Measurements from ENCODE around the gene C10orf88. TPM values are rescaled to one million over a fixed set of nuclear protein-coding genes. Genes with fewer than 3 reads are reported as not detected.

C10orf88 gene, protein sequence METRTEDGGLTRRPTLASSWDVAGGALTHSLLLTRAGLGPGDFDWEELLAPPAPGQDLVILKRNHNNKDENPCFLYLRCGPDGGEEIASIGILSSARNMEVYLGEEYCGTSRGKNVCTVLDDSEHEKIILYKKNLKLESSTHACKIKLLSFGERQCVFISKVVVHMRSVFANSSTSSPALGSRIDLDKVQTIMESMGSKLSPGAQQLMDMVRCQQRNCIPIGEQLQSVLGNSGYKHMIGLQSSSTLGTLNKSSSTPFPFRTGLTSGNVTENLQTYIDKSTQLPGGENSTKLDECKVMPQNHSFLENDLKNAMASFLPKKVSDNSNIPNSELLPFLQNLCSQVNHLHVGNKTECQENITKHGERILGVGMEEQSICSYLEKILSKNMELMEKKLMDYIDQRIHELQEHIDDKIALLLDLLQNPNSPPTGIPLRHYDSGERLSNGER
- total RNA-seq, result 1 to 10 TPM; 6.3 to 9.8 (median 9.6) TPM

DNA sequence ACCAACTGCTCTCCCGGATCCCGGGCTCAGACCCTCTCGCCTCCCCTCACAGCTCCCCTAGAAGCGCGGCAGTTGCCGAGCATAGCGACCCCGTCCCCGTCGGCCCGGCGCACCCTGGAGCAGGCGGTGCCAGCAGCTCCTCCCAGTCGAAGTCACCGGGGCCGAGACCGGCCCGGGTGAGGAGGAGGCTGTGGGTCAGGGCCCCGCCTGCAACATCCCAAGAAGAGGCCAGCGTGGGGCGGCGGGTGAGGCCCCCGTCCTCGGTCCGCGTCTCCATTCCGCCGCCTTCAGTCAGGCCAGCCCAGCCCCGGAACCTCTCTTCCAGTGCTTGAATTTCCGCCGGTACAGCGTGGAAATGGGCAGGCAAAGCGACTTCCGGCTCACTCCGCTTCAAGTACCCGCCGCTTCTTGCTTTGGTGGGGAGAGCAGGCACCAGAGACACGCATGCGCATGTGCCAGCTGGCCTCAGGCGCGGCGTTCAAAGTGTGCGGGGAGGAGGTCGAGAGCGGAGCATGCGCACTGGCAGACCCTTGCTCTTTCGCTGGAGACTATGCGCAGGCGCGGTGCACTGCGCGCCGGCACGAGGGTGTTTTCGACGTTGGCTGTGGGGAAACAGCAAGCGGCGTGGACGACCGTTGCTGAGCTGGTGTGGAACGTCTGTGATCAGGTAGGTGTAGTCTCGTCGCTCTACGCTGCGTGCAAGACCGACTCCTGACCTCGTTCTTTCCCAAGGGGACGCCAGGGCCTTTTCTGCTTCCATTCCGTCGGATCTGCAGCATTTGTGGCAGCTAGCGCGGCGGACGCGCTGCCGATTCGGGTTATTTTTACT, at the start of gene C10orf88:
C10orf88 (minus strand) TSS at position 326 of the 829 bp plus-strand sequence; CDS start at position 277, 49 bp downstream.
- ATAC-seq (peak; percentile 99), DNase-seq (peak; percentile 95)
- Mint-ChIP-seq H3K4me3 (peak within 1 kb of the TSS; percentile 87), H3K4me1 (ENCODE audit: low read depth) (peaks cover 29% of the 10 kb centered on the region), H3K9me3 (peaks cover 4% of the 10 kb centered on the region), H3K36me3 (ENCODE audit: insufficient read depth) (peaks cover 14% of the 10 kb centered on the region), H3K27me3 (ENCODE audit: low read depth) (no peaks in the 10 kb centered on the region)

DNA sequence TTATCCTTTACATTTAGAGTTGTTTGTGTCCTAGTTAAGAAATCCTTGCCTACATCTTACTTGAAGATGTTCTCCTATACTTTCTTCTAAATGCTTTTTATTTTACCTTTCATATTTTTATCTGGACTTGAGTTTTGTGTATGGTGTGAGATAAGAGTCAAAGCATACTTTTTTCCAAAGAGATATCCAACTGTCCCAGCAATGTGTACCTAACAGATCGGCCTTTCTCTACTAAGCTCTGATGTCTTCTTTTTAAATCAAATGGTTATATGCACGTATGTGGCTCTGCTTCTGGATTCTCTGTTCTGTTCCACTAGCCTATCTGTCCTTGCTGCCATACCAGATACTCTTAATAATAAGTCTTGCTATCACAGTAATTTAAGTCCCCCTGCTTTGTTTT, 47.3 kb upstream of the C10orf88 start:
- ATAC-seq, result no peak
- peaks cover 56% of the 10 kb centered on the region for H3K4me1 Mint-ChIP-seq (ENCODE audit: low read depth)

DNA sequence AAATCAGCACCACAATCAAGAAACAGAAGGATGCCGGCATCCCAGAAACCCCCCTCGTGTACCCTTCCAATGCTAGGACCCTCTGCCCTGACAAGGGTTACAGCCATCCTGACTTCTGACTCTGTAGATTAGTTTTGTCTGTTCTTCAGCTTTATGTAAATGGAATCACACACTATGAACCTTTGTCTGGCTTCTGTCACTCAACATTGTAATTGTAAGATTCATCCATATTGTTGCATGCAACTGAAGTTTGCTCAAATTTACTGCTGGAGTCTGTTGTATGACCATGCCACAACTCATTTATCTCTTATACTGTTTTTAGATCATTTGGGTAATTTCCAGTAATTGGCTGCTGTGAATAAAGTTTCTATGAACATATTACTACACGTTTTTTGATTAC, 46.1 kb upstream of the C10orf88 start:
- H3K4me1 Mint-ChIP-seq (ENCODE audit: low read depth), result peaks cover 44% of the 10 kb centered on the region
- H3K27me3 Mint-ChIP-seq (ENCODE audit: low read depth), result no peaks in the 10 kb centered on the region
- H3K36me3 Mint-ChIP-seq (ENCODE audit: insufficient read depth), result peaks cover 20% of the 10 kb centered on the region
- no peak overlapping the region for H3K4me3 Mint-ChIP-seq
- no peaks in the 10 kb centered on the region for H3K9me3 Mint-ChIP-seq
- no peak for DNase-seq
- ATAC-seq, result peak in 1 of 2 donors; percentile 28

More for the DNA sequence above, 47.3 kb upstream of the C10orf88 start:
- Mint-ChIP-seq H3K27me3 (ENCODE audit: low read depth) (no peaks in the 10 kb centered on the region), H3K9me3 (no peaks in the 10 kb centered on the region), H3K36me3 (ENCODE audit: insufficient read depth) (peaks cover 15% of the 10 kb centered on the region), H3K4me3 (no peak overlapping the region)
- no peak for DNase-seq

DNA sequence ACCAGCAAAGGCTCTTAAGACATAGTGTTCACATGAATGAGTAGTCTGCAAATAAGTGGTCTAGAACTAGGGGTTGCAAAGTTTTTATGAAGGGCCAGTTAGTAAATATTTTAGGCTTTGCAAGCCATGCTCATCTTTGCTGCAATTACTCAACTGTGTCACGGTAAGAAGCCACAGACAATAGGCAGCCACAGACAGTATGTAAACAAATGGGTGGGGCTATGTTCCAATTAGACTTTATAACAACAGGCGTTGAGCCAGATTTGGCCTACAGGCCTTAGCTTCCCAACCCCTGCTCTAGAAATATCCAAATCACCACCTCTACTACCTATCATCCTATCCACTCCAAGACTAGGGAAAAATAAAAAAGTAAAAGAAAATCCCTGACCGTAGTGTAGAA, 45.3 kb upstream of the C10orf88 start:
- peaks cover 24% of the 10 kb centered on the region for H3K36me3 Mint-ChIP-seq (ENCODE audit: insufficient read depth)
- H3K4me3 Mint-ChIP-seq, result no peak overlapping the region

DNA sequence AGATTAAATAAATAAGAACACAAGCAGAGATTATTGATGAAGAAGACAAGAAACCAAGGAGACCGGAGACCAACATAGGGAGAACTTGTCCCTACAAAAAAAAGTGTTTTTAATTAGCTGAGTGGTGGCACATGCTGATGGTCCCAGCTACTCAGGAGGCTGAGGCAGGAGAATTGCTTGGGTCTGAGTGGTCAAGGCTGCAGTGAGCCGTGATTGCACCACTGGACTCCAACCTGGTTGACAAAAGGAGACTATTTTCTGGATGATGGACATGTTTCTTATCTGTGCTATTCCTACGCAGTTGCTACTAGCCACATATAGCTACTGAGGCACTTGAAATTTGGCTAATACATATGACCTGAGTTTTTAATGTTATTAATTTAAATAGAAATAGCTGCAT, 44.9 kb upstream of the C10orf88 start:
- Mint-ChIP-seq H3K9me3 (no peaks in the 10 kb centered on the region), H3K27me3 (ENCODE audit: low read depth) (no peaks in the 10 kb centered on the region), H3K4me1 (ENCODE audit: low read depth) (peaks cover 36% of the 10 kb centered on the region), H3K36me3 (ENCODE audit: insufficient read depth) (peaks cover 28% of the 10 kb centered on the region), H3K4me3 (no peak overlapping the region)
- DNase-seq (no peak), ATAC-seq (no peak)

More for the DNA sequence above, 45.3 kb upstream of the C10orf88 start:
- DNase-seq, result no peak
- H3K4me1 Mint-ChIP-seq (ENCODE audit: low read depth), result peaks cover 39% of the 10 kb centered on the region
- H3K27me3 Mint-ChIP-seq (ENCODE audit: low read depth), result no peaks in the 10 kb centered on the region
- no peak for ATAC-seq
- H3K9me3 Mint-ChIP-seq, result no peaks in the 10 kb centered on the region

DNA sequence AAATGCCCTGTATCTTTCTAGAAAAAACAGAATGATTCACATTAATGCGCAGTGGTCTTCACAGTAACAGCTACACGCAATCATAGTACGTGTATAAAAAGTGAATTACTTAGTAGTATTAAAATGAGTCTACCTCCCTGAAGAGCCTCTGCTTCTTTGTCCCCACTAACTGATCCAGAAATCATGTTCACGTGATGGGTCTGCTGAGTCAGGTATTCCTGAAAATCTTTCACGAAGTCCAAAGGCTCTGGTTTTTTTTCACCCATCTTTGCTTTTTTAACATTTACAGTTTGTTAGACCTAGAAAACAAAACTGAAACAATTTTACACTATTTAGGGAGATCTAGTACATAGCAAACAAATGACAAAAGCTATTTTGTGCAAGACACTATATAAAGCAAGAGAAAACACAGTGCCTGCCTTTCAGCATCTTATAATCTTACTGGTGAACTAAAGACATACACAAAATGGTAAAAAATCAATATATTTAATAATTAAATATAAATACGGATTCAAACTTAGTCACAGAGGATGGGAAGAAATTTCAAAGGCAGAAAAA, 44.4 kb upstream of the C10orf88 start:
- Mint-ChIP-seq H3K9me3 (no peaks in the 10 kb centered on the region), H3K36me3 (ENCODE audit: insufficient read depth) (peaks cover 30% of the 10 kb centered on the region), H3K27me3 (ENCODE audit: low read depth) (no peaks in the 10 kb centered on the region), H3K4me3 (no peak overlapping the region), H3K4me1 (ENCODE audit: low read depth) (peaks cover 35% of the 10 kb centered on the region)
- DNase-seq (no peak), ATAC-seq (no peak)

DNA sequence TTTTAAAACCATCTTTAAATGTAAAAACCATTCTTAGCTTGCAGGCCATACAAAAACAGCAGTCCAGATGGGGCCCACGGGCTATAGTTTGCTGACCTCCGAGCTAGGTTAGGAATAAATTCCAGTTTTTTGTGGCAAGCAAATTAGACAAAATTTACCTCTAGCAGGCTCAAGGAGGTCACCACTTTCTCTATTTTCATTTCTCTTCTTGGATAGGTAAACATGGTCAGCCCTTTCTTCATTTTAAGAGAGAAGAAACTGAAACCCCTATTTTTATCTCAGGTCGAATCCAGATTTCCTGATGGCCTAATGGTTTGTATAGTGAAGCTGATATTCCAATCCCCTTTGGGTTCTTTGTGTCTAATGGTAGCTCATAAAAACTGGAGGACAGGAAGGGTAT, 43.8 kb upstream of the C10orf88 start:
- ATAC-seq, result no peak
- DNase-seq, result no peak
- Mint-ChIP-seq H3K36me3 (ENCODE audit: insufficient read depth) (peaks cover 30% of the 10 kb centered on the region), H3K4me3 (no peak overlapping the region), H3K4me1 (ENCODE audit: low read depth) (peaks cover 35% of the 10 kb centered on the region), H3K27me3 (ENCODE audit: low read depth) (no peaks in the 10 kb centered on the region), H3K9me3 (no peaks in the 10 kb centered on the region)

DNA sequence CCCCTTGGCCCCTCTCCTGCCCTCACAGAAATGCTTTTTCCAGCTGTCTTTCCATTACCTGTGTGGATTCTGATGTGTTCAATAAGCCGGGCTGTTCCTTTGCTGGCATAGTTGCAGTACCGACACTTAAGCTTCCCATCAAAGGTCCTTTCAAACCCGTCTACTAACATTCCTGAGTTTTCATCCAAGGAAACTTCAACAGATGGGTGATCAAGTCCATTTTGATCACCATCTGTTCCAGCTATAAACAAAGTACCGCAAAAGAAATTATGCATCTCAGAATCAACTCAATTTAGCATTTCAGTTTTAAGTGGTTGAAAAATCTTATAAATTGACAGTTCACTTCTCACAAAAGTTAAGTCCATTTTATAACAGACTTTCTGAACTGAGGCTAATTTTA, 41.9 kb upstream of the C10orf88 start:
- H3K9me3 Mint-ChIP-seq, result no peaks in the 10 kb centered on the region
- H3K4me1 Mint-ChIP-seq (ENCODE audit: low read depth), result peaks cover 25% of the 10 kb centered on the region
- DNase-seq (no peak), ATAC-seq (no peak)
- H3K36me3 Mint-ChIP-seq (ENCODE audit: insufficient read depth), result peaks cover 26% of the 10 kb centered on the region
- H3K4me3 Mint-ChIP-seq, result no peak overlapping the region
- no peaks in the 10 kb centered on the region for H3K27me3 Mint-ChIP-seq (ENCODE audit: low read depth)

DNA sequence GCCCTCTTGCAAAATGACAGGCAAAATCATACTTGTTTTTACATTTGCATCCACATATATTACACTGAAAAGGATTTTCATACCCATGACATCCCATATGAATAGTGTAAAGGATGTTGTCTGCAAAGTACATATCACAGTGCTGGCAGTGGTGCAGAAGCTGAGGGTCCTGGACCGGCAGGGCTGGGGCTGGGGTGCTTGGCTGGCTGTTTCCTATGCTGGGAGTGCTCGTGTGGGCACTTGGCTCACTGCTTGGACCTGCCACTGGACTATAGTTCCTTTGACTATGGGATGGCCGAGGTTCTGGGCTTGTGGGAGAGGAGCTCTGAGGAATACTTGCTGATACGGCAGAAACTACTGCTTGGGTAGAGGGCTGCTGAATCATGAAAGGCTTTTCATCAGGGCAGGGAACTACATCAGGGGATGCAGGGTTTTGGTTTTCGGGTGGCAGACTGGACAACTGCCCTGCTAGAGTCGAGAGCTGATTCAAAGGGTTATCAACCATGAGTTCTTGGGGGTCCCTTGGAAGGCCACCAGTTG, 39.8 kb upstream of the C10orf88 start:
- H3K4me3 Mint-ChIP-seq, result no peak overlapping the region
- no peaks in the 10 kb centered on the region for H3K27me3 Mint-ChIP-seq (ENCODE audit: low read depth)
- H3K9me3 Mint-ChIP-seq, result no peaks in the 10 kb centered on the region
- peaks cover 6% of the 10 kb centered on the region for H3K4me1 Mint-ChIP-seq (ENCODE audit: low read depth)
- DNase-seq (no peak), ATAC-seq (no peak)
- peaks cover 25% of the 10 kb centered on the region for H3K36me3 Mint-ChIP-seq (ENCODE audit: insufficient read depth)

DNA sequence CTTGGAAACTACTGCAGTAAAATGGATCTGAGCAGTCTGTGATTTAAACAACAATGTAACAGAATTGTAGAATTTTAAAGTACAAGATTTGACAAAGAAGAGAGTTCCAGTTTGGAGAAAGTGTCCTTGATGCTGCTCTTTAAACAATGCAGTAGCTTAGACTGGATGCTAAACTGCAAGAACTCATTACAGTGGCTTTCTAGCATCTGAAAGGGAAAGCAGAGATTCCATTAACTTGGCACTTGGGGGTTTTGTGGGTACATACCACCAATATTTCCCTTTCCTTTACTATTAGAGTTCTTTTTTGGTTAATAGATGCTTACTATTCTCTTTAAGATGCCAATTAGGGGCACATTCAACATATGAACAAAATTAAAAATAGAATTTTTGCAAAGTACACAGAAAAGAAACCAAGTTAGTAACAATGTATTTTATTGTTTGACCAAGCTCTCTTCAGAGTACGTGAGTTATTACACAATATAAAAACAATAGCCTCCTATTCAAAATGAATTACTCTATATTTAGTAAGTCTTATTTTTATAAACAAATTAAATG, 38.1 kb upstream of the C10orf88 start:
- no peaks in the 10 kb centered on the region for H3K9me3 Mint-ChIP-seq
- no peak overlapping the region for H3K4me3 Mint-ChIP-seq
- ATAC-seq (no peak), DNase-seq (no peak)
- H3K4me1 Mint-ChIP-seq (ENCODE audit: low read depth), result no peaks in the 10 kb centered on the region
- no peaks in the 10 kb centered on the region for H3K27me3 Mint-ChIP-seq (ENCODE audit: low read depth)
- peaks cover 28% of the 10 kb centered on the region for H3K36me3 Mint-ChIP-seq (ENCODE audit: insufficient read depth)

DNA sequence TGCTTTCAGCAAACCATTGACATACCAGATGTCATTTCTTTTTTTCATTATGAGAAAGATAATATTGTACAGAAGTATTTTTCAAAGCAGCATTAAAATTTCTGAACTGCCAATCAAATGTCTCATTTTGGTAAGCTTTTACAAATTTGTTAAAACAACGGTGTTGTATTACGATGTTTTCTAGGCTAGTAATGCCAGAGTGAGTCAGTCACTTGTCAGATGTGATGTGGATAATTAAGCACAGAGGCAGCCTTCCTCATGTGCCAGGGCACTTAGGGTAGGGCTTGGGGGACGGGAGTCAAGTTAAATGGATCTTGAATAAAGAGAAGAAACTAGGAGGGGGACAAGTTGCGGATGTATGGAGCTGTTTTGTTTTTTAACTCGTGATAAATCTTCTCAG, 36.3 kb upstream of the C10orf88 start:
- DNase-seq (no peak), ATAC-seq (no peak)
- Mint-ChIP-seq H3K27me3 (ENCODE audit: low read depth) (no peaks in the 10 kb centered on the region), H3K4me3 (no peak overlapping the region), H3K9me3 (no peaks in the 10 kb centered on the region), H3K4me1 (ENCODE audit: low read depth) (no peaks in the 10 kb centered on the region), H3K36me3 (ENCODE audit: insufficient read depth) (peaks cover 22% of the 10 kb centered on the region)

DNA sequence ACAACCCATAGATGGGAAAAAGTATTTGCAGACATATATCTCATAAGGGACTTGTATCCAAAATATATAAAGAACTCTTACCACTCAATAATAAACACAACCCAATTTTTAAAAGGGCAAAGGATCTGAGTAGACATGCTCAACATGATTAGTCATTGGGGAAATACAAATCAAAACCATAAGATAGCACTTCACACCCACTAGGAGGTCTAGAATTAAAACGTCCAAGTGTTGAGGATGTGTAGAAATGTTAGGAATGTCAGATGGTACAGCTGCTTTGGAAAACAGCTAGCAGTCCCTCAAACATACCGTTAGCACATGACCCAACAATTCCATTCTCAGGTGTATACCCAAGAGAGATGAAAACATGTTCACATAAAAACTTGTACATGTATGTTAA, 34.5 kb upstream of the C10orf88 start:
- H3K36me3 Mint-ChIP-seq (ENCODE audit: insufficient read depth), result peaks cover 16% of the 10 kb centered on the region
- ATAC-seq (no peak), DNase-seq (no peak)
- no peaks in the 10 kb centered on the region for H3K4me1 Mint-ChIP-seq (ENCODE audit: low read depth)
- H3K9me3 Mint-ChIP-seq, result no peaks in the 10 kb centered on the region
- H3K27me3 Mint-ChIP-seq (ENCODE audit: low read depth), result no peaks in the 10 kb centered on the region
- no peak overlapping the region for H3K4me3 Mint-ChIP-seq

DNA sequence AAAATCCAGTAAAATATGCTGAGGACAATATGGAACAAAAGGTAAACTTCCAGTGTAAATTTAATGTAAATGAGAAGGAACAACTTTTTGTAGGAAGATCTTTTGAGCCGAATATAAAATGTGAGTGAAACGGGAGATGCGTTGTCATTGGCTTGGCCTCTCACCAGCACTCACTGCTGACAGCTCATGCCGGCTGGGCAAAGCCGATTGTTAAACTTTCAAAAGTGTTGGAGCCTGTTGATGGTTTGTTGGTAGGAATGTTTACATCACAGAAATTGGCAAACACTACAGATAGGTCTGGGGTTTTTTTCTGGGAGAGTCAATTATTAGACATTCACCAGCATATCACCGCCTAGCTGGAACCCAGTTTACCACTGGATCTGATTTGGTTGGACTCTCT, 32.3 kb upstream of the C10orf88 start:
- H3K9me3 Mint-ChIP-seq, result no peaks in the 10 kb centered on the region
- H3K4me3 Mint-ChIP-seq, result no peak overlapping the region
- no peak for DNase-seq
- peaks cover 3% of the 10 kb centered on the region for H3K4me1 Mint-ChIP-seq (ENCODE audit: low read depth)
- H3K27me3 Mint-ChIP-seq (ENCODE audit: low read depth), result no peaks in the 10 kb centered on the region
- no peak for ATAC-seq
- H3K36me3 Mint-ChIP-seq (ENCODE audit: insufficient read depth), result peaks cover 16% of the 10 kb centered on the region

DNA sequence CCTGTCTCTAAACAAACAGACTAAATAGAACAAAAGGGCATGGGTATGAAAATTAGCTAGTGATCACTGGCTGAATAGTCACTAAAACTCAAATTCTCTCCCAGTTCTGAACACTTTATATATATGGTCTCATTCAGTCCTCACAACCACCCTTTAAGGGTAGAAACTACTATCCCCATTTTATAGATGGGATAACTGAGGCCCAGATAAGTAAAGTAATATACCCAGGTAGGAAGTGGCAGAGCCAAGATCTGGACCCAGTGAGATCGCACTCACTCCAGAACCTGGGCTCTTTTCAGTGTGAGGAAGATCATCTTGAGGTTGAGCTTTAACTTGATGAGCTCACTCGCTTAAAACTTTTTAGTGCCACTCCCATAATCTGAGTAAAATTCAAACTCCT, 30.7 kb upstream of the C10orf88 start:
- ATAC-seq (no peak), DNase-seq (no peak)
- H3K4me3 Mint-ChIP-seq, result no peak overlapping the region
- H3K36me3 Mint-ChIP-seq (ENCODE audit: insufficient read depth), result peaks cover 13% of the 10 kb centered on the region
- no peaks in the 10 kb centered on the region for H3K9me3 Mint-ChIP-seq
- no peaks in the 10 kb centered on the region for H3K27me3 Mint-ChIP-seq (ENCODE audit: low read depth)
- H3K4me1 Mint-ChIP-seq (ENCODE audit: low read depth), result peaks cover 13% of the 10 kb centered on the region

Measured in activated T-cell treated with anti-CD3 and anti-CD28 coated beads, Interleukin-2, amount 50 U/mL, for 4 hours (primary cell).